Stimulated activated CD4-positive, alpha-beta T cell treated with anti-CD3 and anti-CD28 coated beads, Interleukin-4, amount 100 ng/mL, for 24 hours (primary cell): ENCODE data around the gene TNS1.

Source experiments
- DNase-seq: peaks from one replicate; pipeline ENCODE4 v3.0.0-alpha.2; 2020

The TNS1 gene

DNA sequence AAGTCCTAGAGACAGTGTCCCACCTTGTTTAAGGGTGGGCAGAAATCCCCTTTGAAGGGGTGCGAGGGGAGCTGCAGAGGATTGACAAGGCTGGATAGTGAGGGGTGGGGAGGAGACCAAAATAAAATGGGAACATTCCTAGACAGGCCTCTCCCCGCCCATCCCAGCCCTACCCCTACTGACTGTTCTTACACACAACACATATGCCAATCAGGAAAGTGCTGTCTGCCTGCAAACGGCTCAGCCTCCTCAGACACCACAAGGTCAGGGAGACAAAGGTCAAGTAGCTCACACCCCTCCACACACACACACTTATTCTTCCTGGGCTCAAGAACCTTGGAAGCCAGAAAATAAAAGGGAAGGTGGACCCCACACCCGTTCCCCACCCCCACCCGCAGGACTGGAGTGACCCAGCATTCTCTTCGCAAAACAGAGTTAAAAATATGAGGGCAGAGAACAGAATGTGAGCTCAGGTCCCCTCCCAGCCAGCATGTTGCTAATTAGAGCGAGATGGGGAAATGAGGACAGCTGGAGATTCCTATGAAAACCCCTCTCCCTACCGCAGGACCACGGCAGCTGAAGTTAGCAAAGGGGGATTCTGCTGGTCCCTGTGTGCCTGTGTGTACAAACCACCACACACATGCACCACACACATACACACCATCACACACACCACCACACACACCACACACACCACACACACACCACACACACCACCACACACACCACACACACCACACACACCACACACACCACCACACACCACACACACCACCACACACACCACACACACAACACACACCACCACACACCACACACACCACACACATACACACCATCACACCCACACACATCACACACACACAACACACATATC, 197.8 kb downstream of the TNS1 start:
- DNase-seq = no peak

DNA sequence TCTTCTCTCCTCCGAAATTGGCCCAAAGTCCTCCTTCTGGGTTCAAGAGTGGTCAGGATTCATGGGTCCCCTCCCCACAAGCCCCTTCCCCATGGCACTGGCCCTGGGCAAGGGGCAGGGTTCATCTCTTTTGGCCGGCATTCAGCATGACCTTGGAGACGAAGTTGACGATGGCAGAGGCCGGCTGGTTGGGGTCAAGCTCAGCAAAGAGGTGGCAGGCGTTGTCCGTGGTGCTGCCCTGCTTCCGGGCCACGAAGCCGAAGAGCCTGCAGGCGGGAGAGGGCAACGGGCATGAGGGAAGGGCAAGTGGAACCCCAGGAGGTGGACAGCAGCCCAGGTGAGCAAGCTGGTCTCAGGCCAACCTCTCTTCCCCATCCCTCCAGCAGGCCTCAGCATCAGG, 198.5 kb downstream of the TNS1 start:
- no peak for DNase-seq

DNA sequence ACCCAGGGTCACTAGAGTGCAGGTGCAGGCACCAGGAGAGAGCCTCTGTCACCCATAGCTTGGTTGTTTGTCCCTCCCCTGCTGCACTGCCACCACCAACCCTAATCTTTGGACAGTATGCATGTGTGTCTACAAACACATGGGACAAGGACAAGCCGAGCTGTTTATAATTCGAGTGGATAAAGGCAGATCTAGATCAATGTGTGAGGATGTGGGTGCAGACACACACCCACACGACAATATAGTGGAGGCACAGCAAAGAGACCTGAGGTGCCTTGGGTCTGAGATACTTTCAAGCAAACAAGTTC, 199.2 kb downstream of the TNS1 start:
- no peak for DNase-seq

GRCh38 chr2:217802876-217803652, 199.7 kb downstream of the TNS1 start:
- DNase-seq = no peak

- DNase-seq = no peak
Observed at GRCh38 chr2:217802266-217802665, 200.5 kb downstream of the TNS1 start.

DNA sequence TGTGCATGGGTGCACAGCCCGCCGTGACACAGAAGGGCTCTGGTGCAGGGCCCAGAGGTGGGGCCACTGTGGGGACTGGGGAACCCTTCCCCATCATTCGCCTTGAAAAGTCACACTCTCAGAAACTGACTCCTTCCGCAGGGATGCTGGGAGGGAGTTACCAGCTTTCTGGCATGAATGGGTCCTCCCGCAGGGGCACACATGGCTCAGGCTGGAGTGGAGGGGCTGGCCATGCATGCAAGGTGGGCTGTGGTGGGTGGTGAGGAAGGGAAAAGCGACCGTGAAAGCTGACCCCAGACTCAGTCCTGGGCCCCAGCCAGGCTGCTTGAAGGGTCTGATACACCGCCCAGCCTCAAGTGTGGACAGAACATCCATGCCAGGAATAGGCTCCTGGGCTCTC, 201.1 kb downstream of the TNS1 start:
- DNase-seq = no peak

GRCh38 chr2:217801115-217801531, 201.7 kb downstream of the TNS1 start:
- no peak for DNase-seq

DNA sequence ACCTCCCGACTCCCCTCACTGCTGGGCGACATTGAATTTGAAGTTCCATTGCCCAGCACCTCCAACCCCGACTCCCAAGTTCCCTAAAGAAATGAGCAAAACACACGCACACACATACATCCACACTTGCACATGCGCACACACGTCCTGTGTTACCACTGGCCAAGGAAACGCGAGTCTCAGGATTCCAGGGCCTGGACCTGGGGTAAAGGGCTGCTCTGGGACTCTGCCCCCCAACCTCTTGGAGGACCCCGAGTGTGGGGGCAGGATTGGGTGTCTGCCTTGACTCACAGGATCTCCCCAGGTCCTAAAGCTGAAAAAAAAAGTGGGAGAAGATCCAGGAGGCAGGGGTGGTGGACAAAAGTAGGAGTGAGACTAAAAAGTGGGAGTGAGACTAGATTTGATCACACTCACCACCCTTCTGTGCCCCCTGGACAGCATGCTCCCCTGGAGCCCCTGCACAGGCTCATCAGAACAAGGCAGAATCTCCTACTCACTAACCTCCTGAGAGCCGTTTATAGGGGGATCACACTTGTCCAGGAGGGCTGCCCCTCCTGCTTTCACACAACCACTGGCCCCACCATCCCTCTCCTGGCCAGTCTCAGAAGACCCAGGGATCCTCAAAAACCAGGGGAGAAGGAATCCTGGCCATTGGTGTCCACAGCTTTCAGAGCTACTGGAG, 202.2 kb downstream of the TNS1 start:
- DNase-seq = no peak

GRCh38 chr2:217799563-217800432, 203.0 kb downstream of the TNS1 start:
- DNase-seq = no peak

DNA sequence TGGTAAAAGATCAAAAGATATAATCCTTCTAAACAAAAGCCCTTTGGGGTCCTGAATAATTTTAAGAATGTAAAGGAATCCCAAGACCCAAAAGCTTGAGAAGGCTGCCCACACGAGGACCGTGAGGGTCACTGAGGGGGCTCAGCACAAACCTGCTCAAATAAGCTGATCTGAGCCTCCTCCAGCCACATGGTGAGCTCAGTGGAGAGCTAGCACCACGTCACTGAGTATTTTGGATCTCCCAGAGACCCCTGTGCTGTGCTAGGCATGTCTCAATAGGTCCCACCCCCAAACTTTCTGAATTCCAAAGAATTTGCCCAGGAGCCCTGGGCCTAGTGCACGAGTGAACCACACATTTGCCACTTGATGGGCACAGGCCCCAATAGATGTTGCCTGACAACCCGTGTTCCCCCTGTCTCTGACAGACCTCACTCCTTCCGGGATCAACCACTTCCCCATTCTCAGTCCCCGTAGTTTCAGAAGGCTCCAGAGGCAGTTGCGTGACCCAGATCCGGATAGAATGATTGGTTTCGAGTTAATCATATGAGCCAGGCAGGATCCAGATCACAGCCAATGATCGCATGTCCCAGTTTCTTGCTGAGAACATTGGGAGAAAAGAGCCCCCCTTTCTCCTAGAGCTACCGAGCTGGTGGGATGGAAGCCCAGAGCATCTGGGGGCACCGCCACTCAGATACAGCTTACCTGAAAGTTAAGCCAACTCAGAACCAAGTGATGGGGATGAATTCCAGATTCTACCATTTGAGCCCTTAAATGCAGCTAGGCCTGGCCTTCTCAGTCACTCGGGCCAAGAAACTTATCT, 203.8 kb downstream of the TNS1 start:
- DNase-seq = no peak

GRCh38 chr2:217798191-217798590, 204.6 kb downstream of the TNS1 start:
- no peak for DNase-seq

DNA sequence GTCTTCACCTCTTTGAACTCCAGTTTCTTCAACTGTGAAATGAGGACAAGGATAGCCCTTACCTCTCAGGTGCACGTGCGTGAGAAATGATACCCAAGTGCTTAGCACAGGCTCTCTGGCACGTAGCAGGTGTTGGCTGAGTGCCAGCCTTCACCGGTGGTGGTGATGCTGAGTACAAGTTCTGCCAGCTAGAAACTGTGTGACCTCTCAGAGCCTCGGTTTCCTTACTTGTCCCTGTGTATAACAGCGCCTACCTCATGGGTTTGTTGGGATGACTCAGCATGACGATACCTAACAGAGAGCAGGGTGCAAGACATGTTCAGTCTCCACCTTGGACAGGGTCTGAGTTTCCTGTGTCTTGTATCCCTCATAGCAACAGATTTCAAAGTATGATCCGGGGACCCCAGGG, 205.1 kb downstream of the TNS1 start:
- no peak for DNase-seq

GRCh38 chr2:217797165-217797564, 205.6 kb downstream of the TNS1 start:
- DNase-seq = no peak

GRCh38 chr2:217795706-217796465, 206.9 kb downstream of the TNS1 start:
- DNase-seq = no peak

DNA sequence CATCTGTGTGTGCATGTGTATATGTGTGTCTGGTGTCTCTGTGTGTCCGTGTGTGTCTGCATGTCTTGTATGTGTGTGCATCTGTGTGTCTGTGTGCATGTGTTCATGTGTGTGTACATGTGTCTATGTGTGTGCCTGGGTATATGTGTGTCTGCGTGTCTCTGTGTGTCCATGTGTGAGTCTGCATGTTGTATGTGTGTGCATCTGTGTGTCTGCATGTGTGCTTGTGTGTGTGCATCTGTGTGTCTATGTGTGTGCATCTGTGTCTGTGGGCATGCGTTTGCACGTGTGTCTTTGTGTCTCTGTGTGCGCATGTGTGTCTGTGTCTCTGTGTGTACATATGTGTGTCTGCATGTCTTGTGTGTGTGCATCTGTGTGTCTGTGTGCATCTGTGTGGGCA, 207.7 kb downstream of the TNS1 start:
- DNase-seq = no peak

DNA sequence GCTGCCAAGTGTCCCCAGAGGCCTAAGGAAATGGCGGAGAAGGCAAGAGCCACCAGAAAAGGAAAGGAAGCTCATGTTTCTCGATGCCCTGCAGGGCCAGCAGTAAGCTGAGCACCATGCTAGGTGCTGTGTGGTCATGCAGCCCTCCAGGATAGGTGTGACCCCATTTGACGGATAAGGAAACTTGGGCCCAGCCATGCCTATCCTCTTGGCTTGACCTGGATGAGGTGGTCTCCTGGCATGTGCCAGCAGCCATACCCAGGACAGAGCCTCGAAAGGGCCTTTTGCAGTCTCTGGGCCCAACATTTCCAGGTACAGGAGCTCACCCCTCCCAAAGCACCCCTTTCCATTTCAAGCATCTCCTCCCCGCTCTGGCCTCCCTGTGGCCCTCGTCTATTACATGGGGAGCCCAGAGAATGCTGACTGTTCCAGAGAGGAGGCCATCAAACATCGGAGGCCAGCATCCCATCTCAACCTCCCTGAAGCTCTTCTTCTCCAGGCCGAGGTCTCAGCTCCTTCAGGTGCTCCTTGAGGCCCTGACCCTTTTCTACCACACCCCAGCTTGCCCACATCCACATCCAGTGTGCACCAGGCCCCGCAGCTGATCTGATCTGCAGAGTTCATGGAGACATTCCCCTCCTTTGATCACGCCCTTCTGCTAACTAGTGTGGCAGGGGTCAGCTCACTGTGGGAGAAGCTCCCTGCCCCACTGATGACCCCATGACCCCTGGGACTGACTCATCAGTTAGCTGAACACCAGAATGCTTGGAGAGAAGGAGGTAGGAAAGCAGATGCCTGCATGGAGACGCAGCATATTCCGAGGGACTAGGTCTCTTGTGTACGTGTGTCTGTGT, 208.4 kb downstream of the TNS1 start:
- no peak for DNase-seq

DNA sequence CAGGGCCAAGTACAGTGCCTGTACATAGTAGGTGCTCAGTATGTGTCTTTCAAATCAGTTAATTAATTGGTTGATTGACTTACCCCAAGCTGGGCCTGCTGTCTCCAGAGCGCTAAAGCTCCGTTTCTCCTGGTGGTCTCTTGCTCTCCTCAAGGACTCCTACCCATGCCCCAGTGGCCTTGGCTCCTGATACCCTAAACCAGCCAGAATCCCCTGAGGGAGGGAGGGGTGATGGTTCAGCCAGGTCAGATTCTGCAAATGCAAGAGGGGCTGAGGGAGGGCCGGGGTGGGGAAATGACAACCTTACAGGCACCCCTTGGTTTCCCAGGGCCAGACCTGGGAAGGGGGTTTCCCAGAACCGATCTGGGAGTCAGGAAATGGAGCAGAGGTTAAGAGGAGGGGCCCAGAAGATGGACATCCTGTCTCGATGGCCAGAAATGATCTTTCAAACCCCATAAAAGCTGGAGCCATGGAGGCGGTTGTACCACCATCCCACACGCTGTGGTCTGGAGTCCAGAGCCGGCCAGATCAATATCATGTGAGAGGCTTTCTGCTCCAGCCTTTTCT, 209.1 kb downstream of the TNS1 start:
- DNase-seq = no peak

- no peak for DNase-seq
Observed at GRCh38 chr2:217792626-217793527, 209.9 kb downstream of the TNS1 start.

DNA sequence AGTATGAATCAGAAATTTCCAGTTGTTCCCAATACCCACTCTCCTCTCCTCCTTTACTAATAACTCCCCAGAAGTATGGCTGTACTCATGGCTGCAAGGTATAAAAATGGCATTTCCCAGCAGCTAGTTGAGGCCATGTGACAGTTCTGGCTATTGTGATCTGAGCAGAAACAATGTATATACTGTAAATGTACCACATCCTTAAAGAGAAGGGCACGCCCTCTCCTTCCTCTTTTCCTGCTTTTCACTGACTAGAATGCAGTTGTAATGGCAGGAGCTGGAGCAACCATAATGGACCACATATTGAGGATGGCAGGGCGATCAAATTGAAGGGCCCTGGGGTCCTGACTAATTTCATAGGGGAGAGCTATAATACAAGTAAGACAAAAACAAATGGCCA, 211.2 kb downstream of the TNS1 start:
- no peak for DNase-seq
